Stimulated activated CD8-positive, alpha-beta memory T cell treated with anti-CD3 and anti-CD28 coated beads, Interleukin-7, amount 100 ng/mL, for 1 hour (primary cell): ENCODE measurements around the gene SHBG.
"Not testable (repeated sequence)": the region's sequence is repeated elsewhere in the genome, so short reads cannot be mapped to it uniquely, and the experiment has no call there.

ENCODE experiments used
- DNase-seq, 2 donors: peaks; one replicate each; pipeline ENCODE4 v3.0.0-alpha.2; 2020; ENCODE audit warnings: low read depth in 2 of 2

Gene SHBG

GRCh38 chr17:7629939-7630571 is at the start of gene SHBG:
Gene SHBG (plus strand): TSS chr17:7630135. CDS start chr17:7630173, 38 bp downstream.
- no peak for DNase-seq

- no peak for DNase-seq
These were observed 49.0 kb upstream of the SHBG start for GRCh38 chr17:7580604-7581575.

- no peak for DNase-seq
These were observed 47.3 kb upstream of the SHBG start for GRCh38 chr17:7582396-7583252.

GRCh38 chr17:7583253-7584109 is 46.5 kb upstream of the SHBG start, which contains the start of gene MPDU1:
Gene MPDU1 (plus strand): TSS chr17:7583852. CDS start chr17:7583863, 11 bp downstream.
- peak; percentile 85 to 87 for DNase-seq

- no peak for DNase-seq
These were observed 43.1 kb upstream of the SHBG start for GRCh38 chr17:7586673-7587419.

- DNase-seq, result no peak
These were observed 42.3 kb upstream of the SHBG start for GRCh38 chr17:7587420-7588151.

- no peak for DNase-seq
These were observed 41.3 kb upstream of the SHBG start for GRCh38 chr17:7588553-7589203.

GRCh38 chr17:7589204-7589868 is 40.6 kb upstream of the SHBG start:
- DNase-seq, result peak; percentile 39 to 44

GRCh38 chr17:7589891-7590691 is 39.8 kb upstream of the SHBG start, which contains the start of gene SOX15:
Gene SOX15 (minus strand): TSS chr17:7590094. CDS start chr17:7589676, 418 bp downstream.
- DNase-seq, result no peak

- no peak for DNase-seq
These were observed 39.2 kb upstream of the SHBG start for GRCh38 chr17:7590743-7591142.

- DNase-seq, result no peak
These were observed 38.3 kb upstream of the SHBG start for GRCh38 chr17:7591596-7591995.

- no peak for DNase-seq
These were observed 37.4 kb upstream of the SHBG start for GRCh38 chr17:7592422-7593021.

- no peak for DNase-seq
These were observed 36.6 kb upstream of the SHBG start for GRCh38 chr17:7593296-7593695.

GRCh38 chr17:7597561-7597960 is 32.4 kb upstream of the SHBG start:
- not testable (repeated sequence) for DNase-seq

GRCh38 chr17:7606280-7606679 is 23.7 kb upstream of the SHBG start:
- DNase-seq, result no peak

- no peak for DNase-seq
These were observed 19.3 kb upstream of the SHBG start for GRCh38 chr17:7610641-7611040.
